ENCODE results near the gene DHCR24.
"Not testable (repeated sequence)": the region's sequence is repeated elsewhere in the genome, so short reads cannot be mapped to it uniquely, and the experiment has no call there.

DNA sequence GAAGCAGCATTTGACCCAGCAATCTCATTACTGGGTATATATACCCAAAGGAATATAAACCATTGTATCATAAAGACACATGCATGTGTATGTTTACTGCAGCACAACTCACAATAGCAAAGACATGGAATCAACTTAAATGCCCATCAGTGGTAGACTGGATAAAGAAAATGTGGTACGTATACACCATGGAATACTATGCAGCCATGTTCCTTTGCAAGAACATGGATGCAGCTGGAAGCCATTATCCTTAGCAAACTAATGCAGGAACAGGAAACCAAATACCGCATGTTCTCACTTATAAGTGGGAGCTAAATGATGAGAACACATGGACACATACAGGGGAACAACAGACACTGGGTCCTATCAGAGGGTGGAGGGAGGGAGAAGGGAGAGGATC lies 5.4 kb downstream of the DHCR24 start:
- TF ChIP-seq SP1 (IDR thresholded peaks at IDR 0.05); FOXK2 (IDR thresholded peaks at IDR 0.05); ZNF384 (IDR thresholded peaks at IDR 0.05); ELF4 (IDR thresholded peaks at IDR 0.05); HDGF (IDR thresholded peaks at IDR 0.05; ENCODE audit: borderline replicate concordance); FOXM1 (IDR thresholded peaks at IDR 0.05; ENCODE audit: borderline replicate concordance); TARDBP (IDR thresholded peaks at IDR 0.05): not testable (repeated sequence)
